GM12878 (cell line): ENCODE data around the gene RPL27. TPM values are rescaled to one million over a fixed set of nuclear protein-coding genes. Genes with fewer than 3 reads are reported as not detected.
"Not testable (repeated sequence)": the region's sequence is repeated elsewhere in the genome, so short reads cannot be mapped to it uniquely, and the experiment has no call there.

Experiments used
- ATAC-seq: fragments of 200-7000 bp; cut with Tn5 transposase; 3 replicates; pipeline ENCODE4 v1.9.1; 2020; ENCODE audit warnings: mild to moderate bottlenecking, moderate library complexity
- BruUV-seq: library from RNA; stranded (reverse); fragments of 400-500 nt; replicated peaks from 2 replicates; lab custom pipeline; 2021; lab: Mats Ljungman, UMichigan
- CTCF ChIA-PET: fragments of 300-600 bp; sonication (Branson Sonifier 250); formaldehyde crosslinking; extraction: SDS; loops from one replicate; lab custom pipeline; 2021; ENCODE audit warnings: inconsistent platforms; lab: Yijun Ruan, JAX
- POLR2A ChIA-PET: fragments of 350-600 bp; formaldehyde crosslinking; extraction: SDS; loops from one replicate; lab custom pipeline; 2021; ENCODE audit warnings: inconsistent platforms; lab: Charles Lee
- RAD21 ChIA-PET: fragments of 300-600 bp; sonication (Branson Sonifier 250); formaldehyde crosslinking; loops from one replicate; lab custom pipeline; 2023; ENCODE audit warnings: antibody characterized with exemption; ENCODE audit not compliant: unreplicated experiment; lab: Charles Lee
- SMC1A ChIA-PET: fragments of 300-600 bp; sonication (Branson Sonifier 250); formaldehyde crosslinking; loops from one replicate; lab custom pipeline; 2023; ENCODE audit not compliant: unreplicated experiment, uncharacterized antibody; lab: Charles Lee
- DNase-seq: peaks from one replicate; pipeline ENCODE4 v3.0.0-alpha.2; 2011; ENCODE audit warnings: low read depth, low spot score
- FAIRE-seq: peaks from 3 replicates; lab custom pipeline; 2011; peaks lifted over from hg19 to GRCh38; lab: Jason Lieb, UNC
- H2AFZ ChIP-seq: 2 replicates; pipeline ENCODE4 v1.6.0; 2011; ENCODE audit warnings: low read depth, low read length, control low read depth; ENCODE audit not compliant: control insufficient read depth
- H3K27ac ChIP-seq: 2 replicates; pipeline ENCODE4 v1.5.1; 2011; ENCODE audit warnings: control low read depth; ENCODE audit not compliant: control insufficient read depth, insufficient read depth
- H3K27me3 ChIP-seq, 2 experiments: replicated peaks in 1 of 2; 2 replicates each; pipeline versions ENCODE4 v1.6.0 to v1.6.1; 2011; ENCODE audit warnings: low read length in 1 of 2; ENCODE audit not compliant: control insufficient read depth in 2 of 2, insufficient read depth in 2 of 2
- H3K36me3 ChIP-seq, 2 experiments: 2 replicates each; pipeline ENCODE4 v1.5.1; 2011; ENCODE audit warnings: low read length in 1 of 2; ENCODE audit not compliant: control insufficient read depth in 2 of 2, insufficient read depth in 2 of 2
- H3K4me1 ChIP-seq: 2 replicates; pipeline ENCODE4 v1.6.1; 2011; ENCODE audit warnings: mild to moderate bottlenecking, low read length, moderate library complexity, mixed read lengths; ENCODE audit not compliant: control insufficient read depth, insufficient read depth
- H3K4me2 ChIP-seq: 2 replicates; pipeline ENCODE4 v1.6.0; 2011; ENCODE audit warnings: control low read depth; ENCODE audit not compliant: control insufficient read depth, insufficient read depth
- H3K4me3 ChIP-seq: fragments of 200-600 bp; sonication (generic); 2 replicates; pipeline ENCODE4 v1.5.1; 2016
- H3K79me2 ChIP-seq: 2 replicates; pipeline ENCODE4 v1.6.0; 2011; ENCODE audit warnings: low read length; ENCODE audit not compliant: control insufficient read depth, insufficient read depth
- H3K9ac ChIP-seq: 2 replicates; pipeline ENCODE4 v1.8.0; 2011; ENCODE audit warnings: low read length, control low read depth, mixed read lengths; ENCODE audit not compliant: control insufficient read depth, insufficient read depth
- H3K9me3 ChIP-seq: replicated peaks from 3 replicates; pipeline ENCODE4 v1.5.1; 2011; ENCODE audit warnings: mild to moderate bottlenecking, low read length; ENCODE audit not compliant: control insufficient read depth, insufficient read depth
- H4K20me1 ChIP-seq: 2 replicates; pipeline ENCODE4 v1.6.0; 2011; ENCODE audit not compliant: control insufficient read depth, insufficient read depth
- EED ChIP-seq: sonication (generic); IDR thresholded peaks from 2 replicates; pipeline ENCODE4 v1.6.1; 2016; ENCODE audit warnings: antibody characterized with exemption, low read depth
- PAX8 ChIP-seq: fragments of 450-650 bp; IDR thresholded peaks from 2 replicates; pipeline ENCODE4 v1.6.1; 2017; ENCODE audit warnings: mild to moderate bottlenecking, moderate library complexity
- WGBS: methylation state at CpG from one replicate; pipeline ENCODE4 v1.1.6; 2016; ENCODE audit warnings: low lambda C conversion rate; ENCODE audit not compliant: insufficient replicate concordance, insufficient coverage; ENCODE audit errors: missing lambda C conversion rate; 5-methylcytosine and 5-hydroxymethylcytosine counted together
- in situ Hi-C: fragments of 300-500 bp; cut with MboI; formaldehyde crosslinking; loops from 9 replicates; pipeline ENCODE4 v1.14.3; 2018; ENCODE audit warnings: mixed read lengths
- intact Hi-C: fragments of 100-400 bp; cut with micrococcal nuclease; formaldehyde crosslinking; loops from one replicate; pipeline ENCODE4 v1.14.2; 2022; ENCODE audit not compliant: unreplicated experiment
- polyA plus RNA-seq, 11 experiments: library from polyadenylated mRNA; depleted of rRNA in 4 of 11; unstranded in 6 of 11; stranded (reverse) in 5 of 11; fragments of >200 nt; fragmentation: Nextera tagmentation in 4 of 11; fragmentation: Illumina TruSeq in 1 of 11; extraction: Ambion mirVana in 4 of 11; extraction: Trizol in 1 of 11; gene quantifications; 1 replicate in 1 of 11; 2 replicates in 10 of 11; pipeline versions ENCODE4 v1.2.1 to v1.2.3, GENCODE V29; 2011 to 2016; ENCODE audit warnings: inconsistent platforms in 2 of 11, missing spikeins in 2 of 11, low read depth in 1 of 11
- total RNA-seq, 4 experiments: library from RNA; depleted of rRNA in 3 of 4; stranded (reverse); fragments of >200 nt in 3 of 4; fragmentation: Illumina TruSeq in 1 of 4; extraction: Trizol in 1 of 4; gene quantifications; 2 replicates each; pipeline versions ENCODE4 v1.2.1 to v1.2.3, GENCODE V29; 2013 to 2021

The RPL27 gene
- total and polyA plus RNA-seq, 10 of the 15 experiments (the other 5 are each of a cell fraction or from before 2014, with no cell fraction given), result 1,748 to 6,934 (median 3,779) TPM

DNA sequence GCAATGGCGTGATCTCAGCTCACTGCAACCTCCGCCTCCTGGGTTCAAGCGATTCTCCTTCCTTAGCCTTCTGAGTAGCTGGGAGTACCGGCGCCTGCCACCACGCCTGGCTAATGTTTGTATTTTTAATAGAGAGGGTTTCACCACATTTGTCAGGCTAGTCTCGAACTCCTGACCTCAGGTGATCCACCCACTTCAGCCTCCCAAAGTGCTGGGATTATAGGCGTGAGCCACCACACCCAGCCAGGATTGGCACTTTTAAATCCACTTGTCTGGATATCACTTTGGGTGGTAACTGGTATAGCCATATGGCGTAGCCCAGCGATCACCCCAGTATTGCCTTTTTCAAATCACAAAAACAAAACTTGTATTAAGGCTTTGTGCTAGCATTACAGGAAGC lies 4.3 kb upstream of the RPL27 start:
- H3K4me3 ChIP-seq, ATAC-seq, H3K4me2 ChIP-seq, H3K27me3 ChIP-seq, H3K9ac ChIP-seq, CTCF ChIA-PET, FAIRE-seq, H2AFZ ChIP-seq, in situ Hi-C loops, H4K20me1 ChIP-seq, POLR2A ChIA-PET, BruUV-seq, H3K4me1 ChIP-seq, H3K27ac ChIP-seq, H3K9me3 ChIP-seq, RAD21 ChIA-PET, H3K79me2 ChIP-seq, DNase-seq: not testable (repeated sequence)
- intact Hi-C loops, result loop anchor here (10.0 kb wide), 1 partner anchor 149 kb away; the partner anchor contains the start of gene AOC2
- H3K36me3 ChIP-seq, result peaks cover 10 to 20% of the 10 kb centered on the region in 2 experiments; a peak in 3 of 4 replicates
- SMC1A ChIA-PET, result interaction anchor here (0.9 kb wide), 1 partner anchor 10 kb away, joined by 3 read pairs; no protein-coding TSS in a partner anchor
- WGBS, result 87% methylated on average over 10 of the region's 10 CpGs

DNA sequence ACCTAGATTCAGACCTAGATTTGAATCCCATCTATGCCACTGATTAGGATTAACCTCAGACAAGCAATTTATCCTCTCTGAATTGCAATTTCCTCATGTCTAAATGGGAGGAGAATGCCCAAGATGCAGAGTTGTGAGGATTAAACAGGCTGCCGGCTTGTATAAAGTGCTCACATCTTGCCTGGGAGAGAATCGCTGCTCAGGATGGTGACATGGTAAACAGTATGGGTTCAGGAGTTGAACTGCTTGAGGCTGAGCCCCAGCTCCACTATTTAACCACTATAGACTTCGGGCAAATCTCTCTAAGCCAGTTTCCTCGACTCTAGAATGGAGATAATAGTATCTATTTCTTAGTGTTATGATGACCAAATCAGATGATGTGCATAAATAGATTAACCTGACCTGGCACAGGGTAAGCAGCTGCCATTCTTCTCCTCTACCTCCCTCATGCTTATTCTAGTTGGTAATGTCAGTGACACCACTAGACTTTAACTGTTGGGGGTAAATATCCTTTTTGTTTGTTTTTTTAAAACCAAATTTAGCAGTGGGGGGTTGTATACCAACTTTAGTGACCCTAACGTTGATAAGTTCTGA lies 732 bp upstream of the RPL27 start:
- BruUV-seq, result no TSS peak
- intact Hi-C loops, result loop anchor here (10.0 kb wide), 1 partner anchor 153 kb away; the partner anchor contains the start of gene AOC2
- FAIRE-seq, result peak; percentile 31
- TF ChIP-seq EED (no peak), PAX8 (0 out of 2 replicates have a peak, but pooled peaks have one; percentile 40)
- TF ChIP-seq, all 136 proteins: peak for 1
- no peaks in the 10 kb centered on the region for H3K9me3 ChIP-seq
- ATAC-seq (peak; percentile 4), DNase-seq (no peak)
- CTCF ChIA-PET, result interaction anchor here (0.8 to 4.8 kb wide), 39 partner anchors 10 to 486 kb away, joined by 3 to 66 read pairs (median 5); partner anchors contain the start of genes AARSD1, AOC2, BECN1 and CNTD1
- RAD21 ChIA-PET, result interaction anchor here (0.5 to 2.7 kb wide), 34 partner anchors 9 to 487 kb away, joined by 3 to 31 read pairs (median 5); partner anchors contain the start of genes AARSD1, AOC2, BECN1 and CNTD1
- H2AFZ ChIP-seq, result peak overlapping the region; percentile 70
- H3K9ac ChIP-seq, result peak overlapping the region; percentile 31; the same call in 1 of the 2 replicates
- H4K20me1 ChIP-seq, result no peaks in the 10 kb centered on the region
- H3K27me3 ChIP-seq, result no peaks in the 10 kb centered on the region
- 14% methylated on average over 5 of the region's 5 CpGs for WGBS
- peaks cover 3% of the 10 kb centered on the region; the same call in 1 of the 2 replicates for H3K4me1 ChIP-seq
- H3K79me2 ChIP-seq, result peaks cover 26% of the 10 kb centered on the region
- POLR2A ChIA-PET, result interaction anchor here (0.5 to 2.6 kb wide), 22 partner anchors 9 to 1053 kb away, joined by 3 to 21 read pairs (median 3); partner anchors contain the start of genes AARSD1, BECN1, BRCA1 and DHX8
- H3K36me3 ChIP-seq, result peaks cover 5 to 12% of the 10 kb centered on the region in 2 experiments
- H3K27ac ChIP-seq, result peak overlapping the region; percentile 13; the same call in 1 of the 2 replicates
- H3K4me2 ChIP-seq, result peak overlapping the region; percentile 9
- in situ Hi-C loops, result no loop called here
- peak overlapping the region; percentile 35; the same call in 1 of the 2 replicates for H3K4me3 ChIP-seq
- SMC1A ChIA-PET, result interaction anchor here (0.6 to 3.7 kb wide), 33 partner anchors 9 to 486 kb away, joined by 3 to 47 read pairs (median 4); partner anchors contain the start of genes DHX8, IFI35, PSMC3IP and PSME3
